B cell (primary cell): Measurements from ENCODE around the gene VAMP8. TPM values are rescaled to one million over a fixed set of nuclear protein-coding genes. Genes with fewer than 3 reads are reported as not detected.

Experiments used
- ATAC-seq: fragments of 200-7000 bp; cut with Tn5 transposase; one replicate; pipeline ENCODE4 v1.10.0; 2021; ENCODE audit warnings: low read depth, mild to moderate bottlenecking, moderate number of reproducible peaks, moderate library complexity
- CTCF ChIA-PET: fragments of 350-600 bp; sonication (Branson Sonifier 250); formaldehyde crosslinking; loops from one replicate; lab custom pipeline; 2021; ENCODE audit warnings: antibody characterized with exemption, inconsistent platforms; lab: Charles Lee
- POLR2A ChIA-PET: fragments of 350-600 bp; sonication (Branson Sonifier 250); formaldehyde crosslinking; loops from one replicate; lab custom pipeline; 2021; ENCODE audit warnings: antibody characterized with exemption; lab: Charles Lee
- DNase-seq: peaks from one replicate; pipeline ENCODE4 v3.0.0; 2013
- H2AFZ ChIP-seq: 2 replicates; pipeline ENCODE4 v1.6.1; 2012; ENCODE audit warnings: mild to moderate bottlenecking, low read depth, low read length; ENCODE audit not compliant: insufficient read depth, poor library complexity, severe bottlenecking
- H3K27ac ChIP-seq, 2 donors: 1 replicate in 1 of 2; 2 replicates in 1 of 2; pipeline ENCODE4 v1.5.1; 2012 to 2013; ENCODE audit warnings: low read length in 2 of 2, mild to moderate bottlenecking in 2 of 2, moderate library complexity in 1 of 2
- H3K27me3 ChIP-seq, 4 experiments: fragments of 200-600 bp in 1 of 4; sonication (generic) in 1 of 4; replicated peaks in 1 of 4; 1 replicate in 2 of 4; 2 replicates in 2 of 4; pipeline versions ENCODE4 v1.6.1 to v1.7.0; 2013 to 2016; ENCODE audit warnings: low read length in 3 of 4, mild to moderate bottlenecking in 2 of 4, mixed read lengths in 1 of 4, moderate library complexity in 1 of 4; ENCODE audit not compliant: insufficient read depth in 4 of 4, control insufficient read depth in 3 of 4; ENCODE audit errors: control extremely low read depth in 1 of 4
- H3K36me3 ChIP-seq, 2 experiments: replicated peaks in 1 of 2; 1 replicate in 1 of 2; 2 replicates in 1 of 2; pipeline versions ENCODE4 v1.6.1 to v1.7.1; 2013; ENCODE audit warnings: low read length in 1 of 2; ENCODE audit not compliant: insufficient read depth in 2 of 2, control insufficient read depth in 1 of 2; ENCODE audit errors: control extremely low read depth in 1 of 2, extremely low read depth in 1 of 2
- H3K4me1 ChIP-seq, 2 donors: fragments of 200-600 bp in 1 of 2; sonication (generic) in 1 of 2; 1 replicate in 1 of 2; 2 replicates in 1 of 2; pipeline versions ENCODE4 v1.5.1 to v1.6.1; 2013 to 2017; ENCODE audit warnings: low read length in 2 of 2; ENCODE audit not compliant: control insufficient read depth in 2 of 2, insufficient read depth in 2 of 2
- H3K4me2 ChIP-seq: replicated peaks from 2 replicates; pipeline ENCODE3; 2012; ENCODE audit warnings: mild to moderate bottlenecking, low read depth, low read length; ENCODE audit not compliant: poor library complexity, severe bottlenecking
- H3K4me3 ChIP-seq, 5 experiments: fragments of 200-600 bp in 1 of 5; sonication (generic) in 1 of 5; 1 replicate in 3 of 5; 2 replicates in 2 of 5; pipeline versions ENCODE4 v1.5.1 to v1.7.0; 2011 to 2016; ENCODE audit warnings: low read length in 4 of 5, mild to moderate bottlenecking in 4 of 5, low read depth in 2 of 5, control low read depth in 1 of 5, moderate library complexity in 1 of 5; ENCODE audit not compliant: insufficient read depth in 1 of 5; ENCODE audit errors: control extremely low read depth in 1 of 5, extremely low read depth in 1 of 5
- H3K79me2 ChIP-seq: fragments of 200-600 bp; sonication (generic); one replicate; pipeline ENCODE4 v1.6.0; 2016; ENCODE audit warnings: low read length; ENCODE audit not compliant: control insufficient read depth, insufficient read depth
- H3K9ac ChIP-seq: fragments of 200-600 bp; sonication (generic); 2 replicates; pipeline ENCODE4 v1.6.1; 2017; ENCODE audit warnings: mild to moderate bottlenecking, low read length, moderate library complexity
- H3K9me3 ChIP-seq, 3 donors: one replicate each; pipeline versions ENCODE4 v1.6.1 to v1.7.1; 2013; ENCODE audit warnings: low read length in 2 of 3; ENCODE audit not compliant: control insufficient read depth in 2 of 3, insufficient read depth in 1 of 3; ENCODE audit errors: control extremely low read depth in 1 of 3
- H4K20me1 ChIP-seq: 2 replicates; pipeline ENCODE4 v1.6.0; 2012; ENCODE audit warnings: mild to moderate bottlenecking, low read length; ENCODE audit not compliant: insufficient read depth, control insufficient read depth, poor library complexity, severe bottlenecking
- H3K27ac Mint-ChIP-seq: one replicate; pipeline ENCODE4 v1.8.0; 2021; ENCODE audit warnings: mixed read lengths
- H3K27me3 Mint-ChIP-seq: one replicate; pipeline ENCODE4 v1.8.0; 2021; ENCODE audit warnings: mixed read lengths
- H3K4me1 Mint-ChIP-seq: one replicate; pipeline ENCODE4 v1.8.0; 2021; ENCODE audit warnings: mixed read lengths
- H3K4me3 Mint-ChIP-seq: one replicate; pipeline ENCODE4 v1.8.0; 2021; ENCODE audit warnings: mixed read lengths
- H3K9me3 Mint-ChIP-seq: one replicate; pipeline ENCODE4 v1.8.0; 2022; ENCODE audit warnings: mixed read lengths; ENCODE audit not compliant: insufficient read depth
- EZH2 ChIP-seq: IDR thresholded peaks from 2 replicates; pipeline ENCODE4 v1.6.1; 2012; ENCODE audit warnings: borderline replicate concordance, low read depth, mild to moderate bottlenecking, moderate library complexity, low read length; ENCODE audit not compliant: insufficient read depth, poor library complexity, severe bottlenecking
- WGBS: methylation state at CpG from one replicate; pipeline ENCODE4 v1.1.5; 2013; ENCODE audit warnings: missing lambda C conversion rate; ENCODE audit not compliant: insufficient coverage; 5-methylcytosine and 5-hydroxymethylcytosine counted together
- intact Hi-C: fragments of 100-400 bp; cut with micrococcal nuclease; formaldehyde crosslinking; loops from one replicate; pipeline ENCODE4 v1.10.0; 2022
- polyA plus RNA-seq: library from polyadenylated mRNA; depleted of rRNA; stranded (reverse); fragments of >200 nt; gene quantifications from 2 replicates; pipeline ENCODE4 v1.2.3, GENCODE V29; 2012
- total RNA-seq, 2 donors: library from RNA; stranded (reverse); fragments of 120-200 nt in 1 of 2; gene quantifications; 1 replicate in 1 of 2; 2 replicates in 1 of 2; pipeline versions ENCODE4 v1.2.3 to v1.2.4, GENCODE V29; 2013 to 2022
- TF ChIP-seq, protein P1 (sequence below): fragments of 200-600 bp; IDR thresholded peaks from one replicate; pipeline ENCODE4 v1.8.0; 2022; ENCODE audit warnings: antibody characterized with exemption, mild to moderate bottlenecking

Gene VAMP8
- total and polyA plus RNA-seq, 2 donors (not counting 1 experiment from before 2014, with no cell fraction given): 68.7 to 73.8 TPM

DNA sequence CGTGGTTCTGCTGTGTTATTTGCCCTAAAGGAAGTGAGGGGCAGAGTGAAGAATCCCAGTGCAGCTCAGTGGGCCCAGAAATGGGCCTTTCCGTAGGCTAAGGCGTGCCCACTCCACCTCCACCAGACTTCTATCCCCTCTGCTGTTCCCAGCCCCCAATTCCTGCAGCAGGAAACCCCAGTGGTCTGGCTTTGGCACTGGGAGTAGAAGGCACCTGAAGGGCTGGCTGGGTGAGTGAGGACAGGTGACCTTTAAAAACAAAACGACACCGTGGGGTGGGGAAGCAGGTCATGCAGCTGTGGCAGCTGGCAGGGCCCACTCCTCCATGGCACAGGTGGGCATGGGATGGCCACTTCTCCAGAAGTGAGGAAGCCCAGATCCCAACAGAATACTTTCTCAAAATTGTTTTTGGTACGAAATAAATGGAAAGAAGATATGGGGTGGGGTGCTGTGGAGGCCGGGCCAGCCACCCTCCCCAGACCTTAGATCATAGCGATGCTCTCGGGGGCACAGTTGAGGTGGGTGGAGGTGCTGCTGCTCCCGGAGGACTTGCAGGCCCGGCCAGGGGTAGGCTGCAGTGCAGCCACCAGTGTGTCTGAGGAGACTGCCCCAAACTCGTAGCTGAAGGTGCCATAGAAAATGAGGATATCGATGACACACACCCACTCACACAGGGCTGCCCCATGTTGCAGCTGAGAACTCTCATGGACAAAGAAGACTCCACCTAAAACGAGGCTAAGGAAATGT lies 21.4 kb downstream of the VAMP8 start:
- peaks cover 43% of the 10 kb centered on the region for H3K4me1 Mint-ChIP-seq
- intact Hi-C loops: no loop called here
- no peak overlapping the region for H3K4me2 ChIP-seq

More for the DNA sequence above, 21.4 kb downstream of the VAMP8 start:
- Histone ChIP-seq H3K27ac (no peak overlapping the region), H3K36me3 (peaks cover 0 to 28% of the 10 kb centered on the region in 2 experiments), H3K79me2 (peaks cover 42% of the 10 kb centered on the region), H3K9me3 (no peaks in the 10 kb centered on the region), H3K27me3 (no peaks in the 10 kb centered on the region), H2AFZ (no peak overlapping the region), H3K9ac (no peak overlapping the region), H3K4me3 (no peak overlapping the region), H4K20me1 (peaks cover 14% of the 10 kb centered on the region), H3K4me1 (peaks cover 27 to 39% of the 10 kb centered on the region in 2 donors)
- ATAC-seq: no peak
- no peaks in the 10 kb centered on the region for H3K9me3 Mint-ChIP-seq
- CTCF ChIA-PET: interaction anchor here (1.8 to 1.9 kb wide), 2 partner anchors 8 to 38 kb away, joined by 6 to 7 read pairs; no protein-coding TSS in a partner anchor
- no peak for DNase-seq
- WGBS: 93% methylated on average over 5 of the region's 14 CpGs
- POLR2A ChIA-PET: no interaction called here
- H3K4me3 Mint-ChIP-seq: no peak overlapping the region
- TF ChIP-seq EZH2: no peak
- TF ChIP-seq, protein P1, sequence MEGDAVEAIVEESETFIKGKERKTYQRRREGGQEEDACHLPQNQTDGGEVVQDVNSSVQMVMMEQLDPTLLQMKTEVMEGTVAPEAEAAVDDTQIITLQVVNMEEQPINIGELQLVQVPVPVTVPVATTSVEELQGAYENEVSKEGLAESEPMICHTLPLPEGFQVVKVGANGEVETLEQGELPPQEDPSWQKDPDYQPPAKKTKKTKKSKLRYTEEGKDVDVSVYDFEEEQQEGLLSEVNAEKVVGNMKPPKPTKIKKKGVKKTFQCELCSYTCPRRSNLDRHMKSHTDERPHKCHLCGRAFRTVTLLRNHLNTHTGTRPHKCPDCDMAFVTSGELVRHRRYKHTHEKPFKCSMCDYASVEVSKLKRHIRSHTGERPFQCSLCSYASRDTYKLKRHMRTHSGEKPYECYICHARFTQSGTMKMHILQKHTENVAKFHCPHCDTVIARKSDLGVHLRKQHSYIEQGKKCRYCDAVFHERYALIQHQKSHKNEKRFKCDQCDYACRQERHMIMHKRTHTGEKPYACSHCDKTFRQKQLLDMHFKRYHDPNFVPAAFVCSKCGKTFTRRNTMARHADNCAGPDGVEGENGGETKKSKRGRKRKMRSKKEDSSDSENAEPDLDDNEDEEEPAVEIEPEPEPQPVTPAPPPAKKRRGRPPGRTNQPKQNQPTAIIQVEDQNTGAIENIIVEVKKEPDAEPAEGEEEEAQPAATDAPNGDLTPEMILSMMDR: no peak
- no peaks in the 10 kb centered on the region for H3K27me3 Mint-ChIP-seq
- H3K27ac Mint-ChIP-seq: peak overlapping the region; percentile 53
